Mesendoderm (in vitro differentiated cells): ENCODE measurements around the gene SLC22A4.

ENCODE experiments used
- DNase-seq: peaks from one replicate; pipeline ENCODE4 v3.0.0; 2013
- H2AK5ac ChIP-seq: 2 replicates; pipeline ENCODE4 v1.6.1; 2013; ENCODE audit warnings: low read length, inconsistent platforms
- H2BK120ac ChIP-seq: 2 replicates; pipeline ENCODE4 v1.6.1; 2013; ENCODE audit warnings: low read depth, mild to moderate bottlenecking, low read length, moderate library complexity, mixed read lengths
- H2BK15ac ChIP-seq: replicated peaks from 2 replicates; pipeline ENCODE4 v1.6.1; 2013; ENCODE audit warnings: low read depth, mild to moderate bottlenecking, moderate library complexity
- H2BK5ac ChIP-seq: 2 replicates; pipeline ENCODE4 v1.6.1; 2013; ENCODE audit warnings: low read length, inconsistent platforms
- H3K18ac ChIP-seq: 2 replicates; pipeline ENCODE4 v1.6.1; 2013; ENCODE audit warnings: mild to moderate bottlenecking, low read length, mixed read lengths
- H3K23ac ChIP-seq: one replicate; pipeline ENCODE4 v1.6.1; 2013; ENCODE audit warnings: low read length
- H3K27ac ChIP-seq: 2 replicates; pipeline ENCODE4 v1.5.1; 2013; ENCODE audit warnings: low read depth, mild to moderate bottlenecking, inconsistent platforms, low read length, moderate library complexity
- H3K27me3 ChIP-seq: 2 replicates; pipeline ENCODE4 v1.6.1; 2013; ENCODE audit warnings: low read length, control low read depth, mild to moderate bottlenecking, inconsistent platforms; ENCODE audit not compliant: insufficient read depth, poor library complexity
- H3K36me3 ChIP-seq: 2 replicates; pipeline ENCODE4 v1.6.1; 2013; ENCODE audit warnings: low read length, inconsistent platforms; ENCODE audit not compliant: control insufficient read depth, insufficient read depth
- H3K4ac ChIP-seq: one replicate; pipeline ENCODE4 v1.6.1; 2013; ENCODE audit warnings: low read depth, mild to moderate bottlenecking, low read length, moderate library complexity
- H3K4me1 ChIP-seq: 2 replicates; pipeline ENCODE4 v1.6.1; 2013; ENCODE audit warnings: low read depth, low read length, inconsistent platforms; ENCODE audit not compliant: control insufficient read depth
- H3K4me2 ChIP-seq: 2 replicates; pipeline ENCODE4 v1.6.1; 2013; ENCODE audit warnings: low read length
- H3K4me3 ChIP-seq: 2 replicates; pipeline ENCODE4 v1.5.1; 2013; ENCODE audit warnings: mild to moderate bottlenecking, low read length
- H3K56ac ChIP-seq: one replicate; pipeline ENCODE4 v1.6.1; 2013; ENCODE audit warnings: low read length
- H3K79me1 ChIP-seq: 2 replicates; pipeline ENCODE4 v1.6.1; 2013; ENCODE audit warnings: low read length, inconsistent platforms
- H3K79me2 ChIP-seq: 2 replicates; pipeline ENCODE4 v1.6.1; 2013; ENCODE audit warnings: mild to moderate bottlenecking, low read length; ENCODE audit not compliant: control insufficient read depth, insufficient read depth
- H3K9ac ChIP-seq: 2 replicates; pipeline ENCODE4 v1.6.1; 2013; ENCODE audit warnings: low read length, inconsistent platforms
- H4K5ac ChIP-seq: one replicate; pipeline ENCODE4 v1.6.1; 2013; ENCODE audit warnings: low read length
- H4K8ac ChIP-seq: one replicate; pipeline ENCODE4 v1.6.1; 2013; ENCODE audit warnings: low read depth, mild to moderate bottlenecking, control low read depth, low read length, moderate library complexity
- WGBS: extraction: QIAGEN DNeasy Blood & Tissue Kit; methylation state at CpG from one replicate; pipeline ENCODE4 v1.1.7; 2013; ENCODE audit warnings: low lambda C conversion rate, missing lambda C conversion rate; ENCODE audit not compliant: insufficient coverage; ENCODE audit errors: extremely low coverage; 5-methylcytosine and 5-hydroxymethylcytosine counted together

SLC22A4 gene

GRCh38 chr5:132280371-132281240, 13.6 kb upstream of the SLC22A4 start:
- no peaks in the 10 kb centered on the region for H3K79me2 ChIP-seq
- no CpG with 5 or more reads among the region's 5 CpGs for WGBS
- no peaks in the 10 kb centered on the region for H3K27me3 ChIP-seq
- H3K27ac ChIP-seq = no peak overlapping the region
- H2BK120ac ChIP-seq = no peak overlapping the region
- H4K5ac ChIP-seq = no peak overlapping the region
- H2AK5ac ChIP-seq = no peak overlapping the region
- H3K23ac ChIP-seq = no peak overlapping the region
- H3K4me1 ChIP-seq = no peaks in the 10 kb centered on the region
- no peak overlapping the region for H3K4me3 ChIP-seq
- no peak overlapping the region for H3K9ac ChIP-seq
- H3K18ac ChIP-seq = no peak overlapping the region
- H3K4me2 ChIP-seq = no peak overlapping the region
- no peak overlapping the region for H2BK5ac ChIP-seq
- H4K8ac ChIP-seq = no peak overlapping the region
- no peak overlapping the region for H3K56ac ChIP-seq
- no peak overlapping the region for H3K4ac ChIP-seq
- H3K79me1 ChIP-seq = no peaks in the 10 kb centered on the region
- DNase-seq = no peak
- H2BK15ac ChIP-seq = no peak overlapping the region
- H3K36me3 ChIP-seq = no peaks in the 10 kb centered on the region

GRCh38 chr5:132281856-132282614, 12.2 kb upstream of the SLC22A4 start:
- no peak overlapping the region for H3K4me2 ChIP-seq
- H3K4me1 ChIP-seq = no peaks in the 10 kb centered on the region
- no peak overlapping the region for H2BK120ac ChIP-seq
- no peak overlapping the region for H2AK5ac ChIP-seq
- no peak overlapping the region for H3K18ac ChIP-seq
- H3K23ac ChIP-seq = no peak overlapping the region
- H3K79me1 ChIP-seq = no peaks in the 10 kb centered on the region
- no peak overlapping the region for H2BK5ac ChIP-seq
- no peak overlapping the region for H4K5ac ChIP-seq
- no peak overlapping the region for H3K27ac ChIP-seq
- no peaks in the 10 kb centered on the region for H3K79me2 ChIP-seq
- DNase-seq = no peak
- H3K9ac ChIP-seq = no peak overlapping the region
- no CpG with 5 or more reads among the region's 9 CpGs for WGBS
- H3K4ac ChIP-seq = no peak overlapping the region
- no peak overlapping the region for H4K8ac ChIP-seq
- no peak overlapping the region for H3K56ac ChIP-seq
- H3K27me3 ChIP-seq = no peaks in the 10 kb centered on the region
- H3K36me3 ChIP-seq = no peaks in the 10 kb centered on the region
- H3K4me3 ChIP-seq = no peak overlapping the region
- no peak overlapping the region for H2BK15ac ChIP-seq

GRCh38 chr5:132283423-132284043, 10.7 kb upstream of the SLC22A4 start:
- H3K79me2 ChIP-seq = no peaks in the 10 kb centered on the region
- H2BK120ac ChIP-seq = no peak overlapping the region
- H3K27ac ChIP-seq = no peak overlapping the region
- no peak overlapping the region for H2AK5ac ChIP-seq
- H3K4me1 ChIP-seq = no peaks in the 10 kb centered on the region
- H4K8ac ChIP-seq = no peak overlapping the region
- no peak overlapping the region for H3K56ac ChIP-seq
- no peaks in the 10 kb centered on the region for H3K79me1 ChIP-seq
- H2BK5ac ChIP-seq = no peak overlapping the region
- H3K27me3 ChIP-seq = no peaks in the 10 kb centered on the region
- H3K23ac ChIP-seq = no peak overlapping the region
- H3K4ac ChIP-seq = no peak overlapping the region
- no peak overlapping the region for H2BK15ac ChIP-seq
- DNase-seq = no peak
- no peak overlapping the region for H3K4me2 ChIP-seq
- no CpG with 5 or more reads among the region's 5 CpGs for WGBS
- H3K4me3 ChIP-seq = no peak overlapping the region
- H3K18ac ChIP-seq = no peak overlapping the region
- H4K5ac ChIP-seq = no peak overlapping the region
- H3K36me3 ChIP-seq = no peaks in the 10 kb centered on the region
- no peak overlapping the region for H3K9ac ChIP-seq

- H3K36me3 ChIP-seq = no peaks in the 10 kb centered on the region
- H3K79me2 ChIP-seq = no peaks in the 10 kb centered on the region
- WGBS = no CpG with 5 or more reads among the region's 3 CpGs
- no peak overlapping the region for H3K18ac ChIP-seq
- no peak overlapping the region for H2BK5ac ChIP-seq
- H4K8ac ChIP-seq = no peak overlapping the region
- H2BK15ac ChIP-seq = no peak overlapping the region
- H3K56ac ChIP-seq = no peak overlapping the region
- no peak overlapping the region for H3K4me3 ChIP-seq
- no peak for DNase-seq
- H3K9ac ChIP-seq = no peak overlapping the region
- no peaks in the 10 kb centered on the region for H3K4me1 ChIP-seq
- H3K79me1 ChIP-seq = no peaks in the 10 kb centered on the region
- H3K23ac ChIP-seq = no peak overlapping the region
- no peaks in the 10 kb centered on the region for H3K27me3 ChIP-seq
- no peak overlapping the region for H3K4me2 ChIP-seq
- no peak overlapping the region for H3K27ac ChIP-seq
- H2AK5ac ChIP-seq = no peak overlapping the region
- H3K4ac ChIP-seq = no peak overlapping the region
- no peak overlapping the region for H4K5ac ChIP-seq
- H2BK120ac ChIP-seq = no peak overlapping the region
These were observed 5.1 kb upstream of the SLC22A4 start for GRCh38 chr5:132289097-132289496.

- Histone ChIP-seq H3K79me2 (no peaks in the 10 kb centered on the region), H3K79me1 (no peaks in the 10 kb centered on the region), H2BK120ac (no peak overlapping the region), H3K18ac (no peak overlapping the region), H3K23ac (no peak overlapping the region), H3K27ac (no peak overlapping the region), H3K4me1 (no peaks in the 10 kb centered on the region), H3K9ac (no peak overlapping the region), H3K4me3 (no peak overlapping the region), H3K27me3 (no peaks in the 10 kb centered on the region), H2BK5ac (no peak overlapping the region), H2AK5ac (no peak overlapping the region), H3K4me2 (no peak overlapping the region), H3K36me3 (no peaks in the 10 kb centered on the region), H4K5ac (no peak overlapping the region), H4K8ac (no peak overlapping the region), H3K4ac (no peak overlapping the region), H2BK15ac (no peak overlapping the region), H3K56ac (no peak overlapping the region)
- no CpG with 5 or more reads among the region's 2 CpGs for WGBS
- no peak for DNase-seq
These were observed 3.2 kb upstream of the SLC22A4 start for GRCh38 chr5:132291026-132291425.
